H1 (cell line): Measurements from ENCODE around the gene MOB1B. TPM values are rescaled to one million over a fixed set of nuclear protein-coding genes. Genes with fewer than 3 reads are reported as not detected.

Experiments
- CTCF ChIA-PET: fragments of 300-600 bp; sonication (Branson Sonifier 250); formaldehyde crosslinking; loops from one replicate; lab custom pipeline; 2021; ENCODE audit not compliant: partially characterized antibody; lab: Charles Lee
- POLR2A ChIA-PET: fragments of 300-600 bp; sonication (Branson Sonifier 250); formaldehyde crosslinking; loops from one replicate; lab custom pipeline; 2021; ENCODE audit warnings: inconsistent platforms; ENCODE audit not compliant: partially characterized antibody; lab: Charles Lee
- DNase-seq, 2 experiments: peaks; one replicate each; pipeline versions ENCODE4 v3.0.0 to v3.0.0-alpha.2; 2010 to 2022; ENCODE audit warnings: low spot score in 2 of 2, low read depth in 1 of 2, mixed read lengths in 1 of 2
- FAIRE-seq: peaks from 2 replicates; lab custom pipeline; 2011; peaks lifted over from hg19 to GRCh38; lab: Jason Lieb, UNC
- H2AFZ ChIP-seq: 2 replicates; pipeline ENCODE4 v1.8.1; 2012; ENCODE audit warnings: low read length, inconsistent platforms
- H2AK5ac ChIP-seq: 2 replicates; pipeline ENCODE4 v1.6.1; 2013; ENCODE audit warnings: low read depth, low read length
- H2BK120ac ChIP-seq: replicated peaks from 2 replicates; pipeline ENCODE3; 2013; ENCODE audit warnings: low read depth, low read length, inconsistent platforms
- H2BK12ac ChIP-seq: 2 replicates; pipeline ENCODE4 v1.6.1; 2013; ENCODE audit warnings: low read depth, low read length
- H2BK15ac ChIP-seq: 2 replicates; pipeline ENCODE4 v1.6.1; 2013; ENCODE audit warnings: low read length
- H2BK20ac ChIP-seq: 2 replicates; pipeline ENCODE4 v1.6.1; 2013; ENCODE audit warnings: low read length
- H2BK5ac ChIP-seq: 2 replicates; pipeline ENCODE4 v1.6.1; 2013; ENCODE audit warnings: low read depth, low read length
- H3K14ac ChIP-seq: 2 replicates; pipeline ENCODE4 v1.6.1; 2013; ENCODE audit warnings: inconsistent platforms; ENCODE audit not compliant: insufficient read length
- H3K18ac ChIP-seq: 2 replicates; pipeline ENCODE4 v1.6.1; 2013; ENCODE audit warnings: low read length; ENCODE audit errors: extremely low read depth
- H3K23ac ChIP-seq: 2 replicates; pipeline ENCODE4 v1.6.1; 2013; ENCODE audit warnings: inconsistent platforms; ENCODE audit not compliant: insufficient read length
- H3K23me2 ChIP-seq: 2 replicates; pipeline ENCODE4 v1.6.1; 2013; ENCODE audit warnings: low read depth, low read length
- H3K27ac ChIP-seq: 2 replicates; pipeline ENCODE4 v1.6.1; 2011; ENCODE audit warnings: low read depth, low read length, inconsistent platforms
- H3K27me3 ChIP-seq, 4 experiments: replicated peaks in 1 of 4; 1 replicate in 1 of 4; 2 replicates in 3 of 4; pipeline versions ENCODE4 v1.6.1 to v1.8.1; 2011 to 2013; ENCODE audit warnings: low read length in 3 of 4, mild to moderate bottlenecking in 3 of 4, inconsistent platforms in 2 of 4, mixed read lengths in 2 of 4, moderate library complexity in 1 of 4; ENCODE audit not compliant: control insufficient read depth in 3 of 4, insufficient read depth in 3 of 4; ENCODE audit errors: extremely low read depth in 1 of 4
- H3K36me3 ChIP-seq, 4 experiments: 2 replicates each; pipeline versions ENCODE4 v1.6.1 to v1.8.1; 2011 to 2013; ENCODE audit warnings: mild to moderate bottlenecking in 4 of 4, low read length in 3 of 4, moderate library complexity in 2 of 4, control low read depth in 1 of 4, inconsistent platforms in 1 of 4; ENCODE audit not compliant: insufficient read depth in 4 of 4, control insufficient read depth in 2 of 4
- H3K4ac ChIP-seq: replicated peaks from 2 replicates; pipeline ENCODE3; 2013; ENCODE audit warnings: low read length, low read depth, mixed read lengths, inconsistent platforms; ENCODE audit not compliant: insufficient read length
- H3K4me1 ChIP-seq, 4 experiments: replicated peaks in 1 of 4; 1 replicate in 1 of 4; 2 replicates in 3 of 4; pipeline versions ENCODE4 v1.6.1 to v1.8.1; 2011 to 2013; ENCODE audit warnings: low read length in 3 of 4, inconsistent platforms in 2 of 4, mixed read lengths in 1 of 4; ENCODE audit not compliant: insufficient read depth in 4 of 4, control insufficient read depth in 3 of 4
- H3K4me2 ChIP-seq, 2 experiments: 2 replicates each; pipeline versions ENCODE4 v1.6.1 to v1.8.1; 2011 to 2013; ENCODE audit warnings: low read depth in 2 of 2, low read length in 2 of 2, control low read depth in 1 of 2, inconsistent platforms in 1 of 2, mild to moderate bottlenecking in 1 of 2; ENCODE audit not compliant: insufficient read depth in 1 of 2
- H3K4me3 ChIP-seq, 4 experiments: fragments of 200-600, 300-600 bp in 1 of 4; sonication (generic), shearing (Covaris generic), sonication (Bioruptor Twin) in 1 of 4; 2 replicates each; pipeline versions ENCODE4 v1.5.1 to v1.8.1; 2011 to 2016; ENCODE audit warnings: low read length in 4 of 4, low read depth in 3 of 4, control low read depth in 2 of 4, inconsistent platforms in 2 of 4, mild to moderate bottlenecking in 2 of 4, mixed read lengths in 1 of 4, moderate library complexity in 1 of 4; ENCODE audit not compliant: insufficient read depth in 2 of 4; ENCODE audit errors: extremely low read depth in 1 of 4
- H3K56ac ChIP-seq: replicated peaks from 2 replicates; pipeline ENCODE3; 2013; ENCODE audit warnings: low read depth, mild to moderate bottlenecking, mixed read lengths, low read length, inconsistent platforms; ENCODE audit not compliant: insufficient read length
- H3K79me1 ChIP-seq: 2 replicates; pipeline ENCODE4 v1.6.1; 2013; ENCODE audit warnings: low read depth, low read length, control low read depth
- H3K79me2 ChIP-seq, 2 experiments: 2 replicates each; pipeline versions ENCODE4 v1.6.1 to v1.8.1; 2012 to 2013; ENCODE audit warnings: low read length in 2 of 2, mild to moderate bottlenecking in 2 of 2, inconsistent platforms in 1 of 2; ENCODE audit not compliant: insufficient read depth in 2 of 2, control insufficient read depth in 1 of 2
- H3K9ac ChIP-seq, 4 experiments: replicated peaks in 1 of 4; 1 replicate in 1 of 4; 2 replicates in 3 of 4; pipeline versions ENCODE4 v1.6.1 to v1.8.1; 2011 to 2013; ENCODE audit warnings: low read depth in 3 of 4, low read length in 3 of 4, control low read depth in 2 of 4, mild to moderate bottlenecking in 2 of 4, moderate library complexity in 2 of 4, inconsistent platforms in 1 of 4; ENCODE audit errors: extremely low read depth in 1 of 4
- H3K9me3 ChIP-seq, 2 experiments: 2 replicates each; pipeline versions ENCODE4 v1.6.1 to v1.8.1; 2012 to 2013; ENCODE audit warnings: mild to moderate bottlenecking in 2 of 2, moderate library complexity in 2 of 2, control low read depth in 1 of 2, inconsistent platforms in 1 of 2, low read depth in 1 of 2, low read length in 1 of 2, mixed read lengths in 1 of 2; ENCODE audit not compliant: insufficient read depth in 2 of 2
- H4K20me1 ChIP-seq, 2 experiments: replicated peaks in 1 of 2; 2 replicates each; pipeline versions ENCODE3 to v1.8.1; 2011 to 2013; ENCODE audit warnings: inconsistent platforms in 2 of 2, low read length in 2 of 2, mild to moderate bottlenecking in 1 of 2; ENCODE audit not compliant: insufficient read depth in 2 of 2, control insufficient read depth in 1 of 2
- H4K5ac ChIP-seq: 2 replicates; pipeline ENCODE4 v1.6.1; 2013; ENCODE audit warnings: low read length, low read depth, mixed read lengths, inconsistent platforms; ENCODE audit not compliant: insufficient read length
- H4K8ac ChIP-seq: 2 replicates; pipeline ENCODE4 v1.8.0; 2013; ENCODE audit warnings: mild to moderate bottlenecking, moderate library complexity, low read length, inconsistent platforms; ENCODE audit not compliant: insufficient read depth; ENCODE audit errors: extremely low read depth
- H4K91ac ChIP-seq: replicated peaks from 2 replicates; pipeline ENCODE3; 2013; ENCODE audit warnings: low read length, mixed read lengths, inconsistent platforms; ENCODE audit not compliant: insufficient read length
- SP2 ChIP-seq: IDR thresholded peaks from 2 replicates; pipeline ENCODE4 v1.6.1; 2012; ENCODE audit warnings: mild to moderate bottlenecking, low read length, inconsistent platforms
- WGBS, 2 experiments: shearing (Covaris generic) in 1 of 2; methylation state at CpG; one replicate each; pipeline versions ENCODE4 v1.1.6 to v1.1.7; 2013 to 2015; ENCODE audit warnings: low lambda C conversion rate in 2 of 2, mixed read lengths in 2 of 2, inconsistent platforms in 1 of 2, low coverage in 1 of 2, missing lambda C conversion rate in 1 of 2; ENCODE audit not compliant: insufficient replicate concordance in 2 of 2, insufficient coverage in 1 of 2, insufficient read length in 1 of 2; ENCODE audit errors: extremely low coverage in 1 of 2, missing lambda C conversion rate in 1 of 2; 5-methylcytosine and 5-hydroxymethylcytosine counted together
- polyA plus RNA-seq, 7 experiments: library from polyadenylated mRNA; depleted of rRNA in 3 of 7; stranded (reverse) in 5 of 7; unstranded in 2 of 7; fragments of >200 nt in 5 of 7; fragments of 200-250 nt in 2 of 7; gene quantifications; 1 replicate in 5 of 7; 2 replicates in 1 of 7; 4 replicates in 1 of 7; pipeline versions ENCODE4 v1.2.1 to v1.2.3, GENCODE V29; 2011 to 2013; ENCODE audit warnings: missing spikeins in 2 of 7, mixed read lengths in 2 of 7
- total RNA-seq: library from RNA; stranded (reverse); fragmentation: NEBNext Ultra II Directional; extraction: Animal tissue kit (Norgen Biotek cat#: 25700); gene quantifications from 2 replicates; pipeline ENCODE4 v1.2.1, GENCODE V29; 2021

MOB1B gene
- total and polyA plus RNA-seq, 2 of the 8 experiments (the other 6 are each of a cell fraction or from before 2014, with no cell fraction given), result 3.8 to 33.5 TPM

DNA sequence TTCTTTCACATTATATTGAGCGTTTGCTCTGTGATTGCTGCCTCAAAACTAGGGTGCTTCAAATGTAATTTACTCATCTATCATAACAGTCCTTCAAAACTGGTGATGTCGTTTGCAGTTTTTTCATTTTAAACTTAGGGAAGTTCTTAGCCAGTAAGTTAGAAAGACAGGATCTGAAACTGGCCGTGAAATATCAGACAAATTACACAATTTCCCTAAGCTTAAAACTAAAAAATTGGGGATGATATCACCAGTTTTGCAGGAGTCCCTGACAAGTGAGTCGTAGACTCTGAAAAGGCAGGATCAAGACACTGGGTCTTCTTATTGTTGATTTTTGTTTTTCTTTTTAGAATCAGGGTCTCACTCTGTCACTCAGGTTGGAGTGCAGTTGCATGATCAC lies 44.8 kb downstream of the MOB1B start:
- Histone ChIP-seq H2BK12ac (no peak overlapping the region), H3K4me2 (peak overlapping the region in 1 of 2 experiments; percentile 31; a peak in 2 of 4 replicates), H3K79me2 (peaks cover 0 to 52% of the 10 kb centered on the region in 2 experiments; a peak in 2 of 4 replicates), H3K36me3 (no peaks in the 10 kb centered on the region), H2BK120ac (no peak overlapping the region), H2BK15ac (no peak overlapping the region), H2AFZ (no peak overlapping the region), H3K14ac (no peak overlapping the region), H3K27ac (no peak overlapping the region), H3K79me1 (no peaks in the 10 kb centered on the region; the same call in 1 of the 2 replicates), H2BK20ac (no peak overlapping the region), H4K91ac (no peak overlapping the region), H3K4me3 (no peak overlapping the region), H3K56ac (no peak overlapping the region), H4K8ac (no peak overlapping the region), H2AK5ac (no peak overlapping the region), H3K9me3 (no peaks in the 10 kb centered on the region), H2BK5ac (no peak overlapping the region), H4K20me1 (peaks cover 0 to 4% of the 10 kb centered on the region in 2 experiments), H3K9ac (no peak overlapping the region), H3K18ac (no peak overlapping the region), H3K23me2 (no peaks in the 10 kb centered on the region), H4K5ac (peak overlapping the region; percentile 19), H3K4me1 (peaks cover 0 to 13% (median 1%) of the 10 kb centered on the region in 4 experiments; a peak in 4 of 7 replicates), H3K27me3 (no peaks in the 10 kb centered on the region), H3K4ac (no peak overlapping the region), H3K23ac (no peak overlapping the region)
- CTCF ChIA-PET, result interaction anchor here (0.5 to 0.7 kb wide), 2 partner anchors 17 to 103 kb away, joined by 3 to 5 read pairs; no protein-coding TSS in a partner anchor
- POLR2A ChIA-PET, result no interaction called here
- 81% methylated on average over 4 of the region's 4 CpGs; no CpG with 5 or more reads in 1 of the 2 experiments for WGBS, 2 experiments
- FAIRE-seq (no peak), DNase-seq (no peak)
- no peak for TF ChIP-seq SP2
